Liver (tissue), 3 donors: ENCODE results near the gene PLIN1.

Source experiments
- EGR1 ChIP-seq, 2 donors: IDR thresholded peaks; 2 replicates each; pipeline ENCODE4 v1.6.1; 2016 to 2018; ENCODE audit warnings: antibody characterized with exemption in 2 of 2, low read depth in 2 of 2
- GABPA ChIP-seq, 2 donors: IDR thresholded peaks in 1 of 2; conservative IDR thresholded peaks in 1 of 2; 2 replicates each; pipeline ENCODE4 v1.6.1; 2016; ENCODE audit warnings: antibody characterized with exemption in 2 of 2, mild to moderate bottlenecking in 1 of 2, moderate library complexity in 1 of 2
- HNF4G ChIP-seq: IDR thresholded peaks from 2 replicates; pipeline ENCODE4 v1.6.1; 2016; ENCODE audit warnings: antibody characterized with exemption
- RXRA ChIP-seq, 2 donors: IDR thresholded peaks; 2 replicates each; pipeline ENCODE4 v1.6.1; 2017 to 2018; ENCODE audit warnings: antibody characterized with exemption in 2 of 2, mild to moderate bottlenecking in 1 of 2
- TF ChIP-seq, protein P1 (sequence below): fragments of 150-350 bp; IDR thresholded peaks from 2 replicates; pipeline ENCODE4 v1.5.1; 2017; ENCODE audit warnings: improper control_type of control experiment, low read depth, low read length; ENCODE audit not compliant: missing input control
- TF ChIP-seq, protein P2 (sequence below): IDR thresholded peaks from 2 replicates; pipeline ENCODE4 v1.6.1; 2016; ENCODE audit warnings: antibody characterized with exemption
- TF ChIP-seq, protein P3 (sequence below): IDR thresholded peaks from 2 replicates; pipeline ENCODE4 v1.6.1; 2016; ENCODE audit warnings: antibody characterized with exemption, mild to moderate bottlenecking
- donor health status: healthy.
- donor health status: healthy.

DNA sequence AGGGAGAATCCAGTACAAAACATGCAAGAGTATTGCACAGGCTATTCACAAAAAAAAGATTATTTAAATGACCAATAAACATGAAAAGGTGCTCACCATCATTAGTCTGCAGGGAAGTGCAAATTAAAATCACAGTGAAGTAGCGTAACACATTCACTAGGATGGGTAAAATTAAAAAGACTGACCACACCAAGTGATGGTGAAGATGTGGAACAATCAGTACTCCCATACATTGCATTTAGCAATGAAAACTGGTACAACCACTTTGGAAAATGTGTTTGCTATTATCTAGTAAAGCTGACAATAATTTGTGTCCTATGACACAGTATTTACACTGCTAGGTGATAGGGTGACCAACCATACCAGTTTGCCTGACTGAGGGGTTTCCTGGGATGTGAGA, 45.5 kb upstream of the PLIN1 start:
- TF ChIP-seq, protein P1, sequence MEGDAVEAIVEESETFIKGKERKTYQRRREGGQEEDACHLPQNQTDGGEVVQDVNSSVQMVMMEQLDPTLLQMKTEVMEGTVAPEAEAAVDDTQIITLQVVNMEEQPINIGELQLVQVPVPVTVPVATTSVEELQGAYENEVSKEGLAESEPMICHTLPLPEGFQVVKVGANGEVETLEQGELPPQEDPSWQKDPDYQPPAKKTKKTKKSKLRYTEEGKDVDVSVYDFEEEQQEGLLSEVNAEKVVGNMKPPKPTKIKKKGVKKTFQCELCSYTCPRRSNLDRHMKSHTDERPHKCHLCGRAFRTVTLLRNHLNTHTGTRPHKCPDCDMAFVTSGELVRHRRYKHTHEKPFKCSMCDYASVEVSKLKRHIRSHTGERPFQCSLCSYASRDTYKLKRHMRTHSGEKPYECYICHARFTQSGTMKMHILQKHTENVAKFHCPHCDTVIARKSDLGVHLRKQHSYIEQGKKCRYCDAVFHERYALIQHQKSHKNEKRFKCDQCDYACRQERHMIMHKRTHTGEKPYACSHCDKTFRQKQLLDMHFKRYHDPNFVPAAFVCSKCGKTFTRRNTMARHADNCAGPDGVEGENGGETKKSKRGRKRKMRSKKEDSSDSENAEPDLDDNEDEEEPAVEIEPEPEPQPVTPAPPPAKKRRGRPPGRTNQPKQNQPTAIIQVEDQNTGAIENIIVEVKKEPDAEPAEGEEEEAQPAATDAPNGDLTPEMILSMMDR, result no peak
- TF ChIP-seq, protein P2, sequence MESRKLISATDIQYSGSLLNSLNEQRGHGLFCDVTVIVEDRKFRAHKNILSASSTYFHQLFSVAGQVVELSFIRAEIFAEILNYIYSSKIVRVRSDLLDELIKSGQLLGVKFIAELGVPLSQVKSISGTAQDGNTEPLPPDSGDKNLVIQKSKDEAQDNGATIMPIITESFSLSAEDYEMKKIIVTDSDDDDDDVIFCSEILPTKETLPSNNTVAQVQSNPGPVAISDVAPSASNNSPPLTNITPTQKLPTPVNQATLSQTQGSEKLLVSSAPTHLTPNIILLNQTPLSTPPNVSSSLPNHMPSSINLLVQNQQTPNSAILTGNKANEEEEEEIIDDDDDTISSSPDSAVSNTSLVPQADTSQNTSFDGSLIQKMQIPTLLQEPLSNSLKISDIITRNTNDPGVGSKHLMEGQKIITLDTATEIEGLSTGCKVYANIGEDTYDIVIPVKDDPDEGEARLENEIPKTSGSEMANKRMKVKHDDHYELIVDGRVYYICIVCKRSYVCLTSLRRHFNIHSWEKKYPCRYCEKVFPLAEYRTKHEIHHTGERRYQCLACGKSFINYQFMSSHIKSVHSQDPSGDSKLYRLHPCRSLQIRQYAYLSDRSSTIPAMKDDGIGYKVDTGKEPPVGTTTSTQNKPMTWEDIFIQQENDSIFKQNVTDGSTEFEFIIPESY, result no peak
- TF ChIP-seq, protein P3, sequence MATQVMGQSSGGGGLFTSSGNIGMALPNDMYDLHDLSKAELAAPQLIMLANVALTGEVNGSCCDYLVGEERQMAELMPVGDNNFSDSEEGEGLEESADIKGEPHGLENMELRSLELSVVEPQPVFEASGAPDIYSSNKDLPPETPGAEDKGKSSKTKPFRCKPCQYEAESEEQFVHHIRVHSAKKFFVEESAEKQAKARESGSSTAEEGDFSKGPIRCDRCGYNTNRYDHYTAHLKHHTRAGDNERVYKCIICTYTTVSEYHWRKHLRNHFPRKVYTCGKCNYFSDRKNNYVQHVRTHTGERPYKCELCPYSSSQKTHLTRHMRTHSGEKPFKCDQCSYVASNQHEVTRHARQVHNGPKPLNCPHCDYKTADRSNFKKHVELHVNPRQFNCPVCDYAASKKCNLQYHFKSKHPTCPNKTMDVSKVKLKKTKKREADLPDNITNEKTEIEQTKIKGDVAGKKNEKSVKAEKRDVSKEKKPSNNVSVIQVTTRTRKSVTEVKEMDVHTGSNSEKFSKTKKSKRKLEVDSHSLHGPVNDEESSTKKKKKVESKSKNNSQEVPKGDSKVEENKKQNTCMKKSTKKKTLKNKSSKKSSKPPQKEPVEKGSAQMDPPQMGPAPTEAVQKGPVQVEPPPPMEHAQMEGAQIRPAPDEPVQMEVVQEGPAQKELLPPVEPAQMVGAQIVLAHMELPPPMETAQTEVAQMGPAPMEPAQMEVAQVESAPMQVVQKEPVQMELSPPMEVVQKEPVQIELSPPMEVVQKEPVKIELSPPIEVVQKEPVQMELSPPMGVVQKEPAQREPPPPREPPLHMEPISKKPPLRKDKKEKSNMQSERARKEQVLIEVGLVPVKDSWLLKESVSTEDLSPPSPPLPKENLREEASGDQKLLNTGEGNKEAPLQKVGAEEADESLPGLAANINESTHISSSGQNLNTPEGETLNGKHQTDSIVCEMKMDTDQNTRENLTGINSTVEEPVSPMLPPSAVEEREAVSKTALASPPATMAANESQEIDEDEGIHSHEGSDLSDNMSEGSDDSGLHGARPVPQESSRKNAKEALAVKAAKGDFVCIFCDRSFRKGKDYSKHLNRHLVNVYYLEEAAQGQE, result no peak
- no peak for TF ChIP-seq EGR1 (IDR thresholded peaks at IDR 0.05; ENCODE audit: low read depth in 2 of 2)
- no peak for TF ChIP-seq GABPA (IDR thresholded peaks at IDR 0.05 in 1 of 2, conservative IDR thresholded peaks at IDR 0.05 in 1 of 2)
- TF ChIP-seq RXRA (IDR thresholded peaks at IDR 0.05), result no peak
- TF ChIP-seq HNF4G, result no peak
